ENCODE results near the gene LAP3.

- no peak for TF ChIP-seq CTCF (conservative IDR thresholded peaks at IDR 0.05; ENCODE audit: low read length)
- TF ChIP-seq EZH2phosphoT487 (IDR thresholded peaks at IDR 0.05; ENCODE audit: borderline replicate concordance, low read depth, low read length) = no peak
Observed at GRCh38 chr4:17552427-17552826, 24.6 kb upstream of the LAP3 start.
